ENCODE data around the gene LRMDA. TPM values are rescaled to one million over a fixed set of nuclear protein-coding genes. Genes with fewer than 3 reads are reported as not detected.
"Not testable (repeated sequence)": the region's sequence is repeated elsewhere in the genome, so short reads cannot be mapped to it uniquely, and the experiment has no call there.

The LRMDA gene
- total RNA-seq, 1 experiment from 2014 or later: not detected

DNA sequence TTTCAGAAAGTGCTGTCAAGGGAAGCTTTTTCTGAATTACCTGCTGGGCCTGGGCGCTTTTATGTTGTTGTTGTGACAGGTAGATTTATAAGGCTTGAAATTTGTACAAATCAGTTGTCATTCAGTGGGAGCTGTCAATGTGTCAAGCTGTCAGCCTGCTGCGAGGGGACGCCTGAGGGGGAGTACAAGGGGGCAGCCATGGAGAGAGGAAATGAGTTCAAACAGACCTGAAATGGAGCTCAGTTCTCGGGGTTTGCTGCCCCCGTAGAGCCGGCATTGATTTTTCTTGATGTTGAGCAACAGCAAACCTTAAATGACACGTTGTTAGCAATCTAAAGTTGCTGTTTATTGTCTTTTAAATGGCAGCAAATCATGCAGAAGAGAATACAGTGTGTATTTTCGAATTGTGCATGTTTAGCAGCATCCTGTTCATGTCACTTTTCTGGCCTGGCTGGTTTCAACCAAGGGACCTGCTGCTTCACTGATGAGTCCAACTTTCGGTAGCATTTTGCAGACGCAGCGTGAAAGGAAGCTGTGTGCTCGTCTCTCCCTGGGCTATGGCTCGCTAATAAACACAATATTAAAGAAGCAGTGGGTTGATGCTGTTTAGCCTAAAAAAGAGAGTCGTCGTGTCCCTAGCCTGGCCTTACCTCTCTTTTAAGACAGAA, 166.5 kb downstream of the LRMDA start:
- Histone ChIP-seq H3K4me1 (ENCODE audit: low read length) (no peaks in the 10 kb centered on the region), H3K9ac (ENCODE audit: low read length) (no peak overlapping the region), H3K27ac (ENCODE audit: low read length) (no peak overlapping the region), H3K4me2 (ENCODE audit: low read depth, low read length, poor library complexity, severe bottlenecking) (no peak overlapping the region), H3K9me3 (ENCODE audit: low read length) (no peaks in the 10 kb centered on the region), H3K79me2 (ENCODE audit: low read length) (no peaks in the 10 kb centered on the region), H3K4me3 (ENCODE audit: low read length) (no peak overlapping the region), H4K20me1 (ENCODE audit: insufficient read depth, low read depth, low read length) (no peaks in the 10 kb centered on the region), H3K9me2 (replicated peaks; ENCODE audit: insufficient read depth, low read length) (no peaks in the 10 kb centered on the region), H2AFZ (ENCODE audit: low read length) (no peak overlapping the region), H3K36me3 (ENCODE audit: insufficient read depth, low read length) (no peaks in the 10 kb centered on the region), H3K27me3 (ENCODE audit: low read length) (no peaks in the 10 kb centered on the region)
- no peak for DNase-seq

DNA sequence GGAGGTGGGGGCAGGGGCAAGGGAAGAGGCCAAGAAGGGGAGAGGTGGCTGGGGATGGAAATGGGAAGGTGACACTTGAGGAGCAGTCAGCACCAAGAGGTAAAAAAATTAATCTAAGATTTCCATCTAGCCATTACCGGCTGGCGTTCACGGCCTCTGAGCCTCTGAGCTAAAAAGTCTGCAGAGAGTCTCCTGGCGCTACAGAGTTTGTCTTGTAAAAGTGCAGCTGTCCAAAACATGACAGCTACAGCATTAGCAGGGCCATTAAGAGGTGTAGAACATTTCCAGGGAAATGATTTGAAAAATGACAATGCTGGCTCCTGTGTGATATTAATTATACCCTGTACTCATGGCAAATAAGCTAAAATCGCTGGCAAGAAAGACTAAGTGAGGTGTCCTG, 167.6 kb downstream of the LRMDA start:
- Histone ChIP-seq H3K9me2 (replicated peaks; ENCODE audit: insufficient read depth, low read length) (no peaks in the 10 kb centered on the region), H3K27ac (ENCODE audit: low read length) (no peak overlapping the region), H3K4me1 (ENCODE audit: low read length) (no peaks in the 10 kb centered on the region), H4K20me1 (ENCODE audit: insufficient read depth, low read depth, low read length) (no peaks in the 10 kb centered on the region), H3K27me3 (ENCODE audit: low read length) (no peaks in the 10 kb centered on the region), H3K4me3 (ENCODE audit: low read length) (no peak overlapping the region), H3K9me3 (ENCODE audit: low read length) (no peaks in the 10 kb centered on the region), H2AFZ (ENCODE audit: low read length) (no peak overlapping the region), H3K79me2 (ENCODE audit: low read length) (no peaks in the 10 kb centered on the region), H3K9ac (ENCODE audit: low read length) (no peak overlapping the region), H3K4me2 (ENCODE audit: low read depth, low read length, poor library complexity, severe bottlenecking) (no peak overlapping the region), H3K36me3 (ENCODE audit: insufficient read depth, low read length) (no peaks in the 10 kb centered on the region)
- no peak for DNase-seq

DNA sequence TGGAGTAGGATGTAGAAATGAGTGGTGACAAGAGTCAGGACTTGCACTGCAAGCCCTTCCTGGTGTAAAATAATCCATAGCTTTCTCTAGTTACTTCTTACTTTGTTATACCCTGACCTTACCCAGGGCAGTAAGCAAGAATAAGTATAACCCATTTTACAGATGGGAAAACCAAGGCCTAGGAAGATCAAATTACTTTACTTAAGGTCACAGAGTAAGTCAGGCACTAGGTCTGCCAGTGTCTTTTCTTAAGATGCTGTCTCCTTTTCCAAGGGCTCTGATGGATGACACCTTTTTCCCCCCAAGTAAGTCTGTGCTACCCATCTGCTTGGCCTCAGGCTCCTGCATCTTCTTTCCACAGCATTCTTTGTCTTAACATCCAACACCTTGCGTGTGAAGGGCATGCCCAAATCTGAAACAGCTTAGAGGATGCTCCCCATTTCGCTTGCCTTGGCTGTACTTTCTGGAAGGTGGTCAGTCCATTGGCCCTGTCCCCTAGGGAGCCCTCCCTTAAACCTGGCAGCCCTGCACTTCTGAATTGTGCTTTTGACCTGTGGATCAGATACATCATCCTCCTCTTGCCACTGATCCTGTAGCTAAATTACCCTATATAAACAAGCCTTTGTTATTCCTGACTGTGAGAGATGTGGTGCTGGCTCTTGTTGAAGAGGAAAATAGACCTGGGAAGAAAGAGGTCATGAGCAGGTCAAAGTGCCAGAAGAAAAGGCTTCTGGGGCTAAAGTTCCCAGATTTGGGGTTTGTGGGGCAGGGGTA, 168.6 kb downstream of the LRMDA start:
- Histone ChIP-seq H3K27ac (ENCODE audit: low read length) (no peak overlapping the region), H3K79me2 (ENCODE audit: low read length) (no peaks in the 10 kb centered on the region), H3K4me2 (ENCODE audit: low read depth, low read length, poor library complexity, severe bottlenecking) (no peak overlapping the region), H3K9ac (ENCODE audit: low read length) (no peak overlapping the region), H3K27me3 (ENCODE audit: low read length) (no peaks in the 10 kb centered on the region), H3K4me3 (ENCODE audit: low read length) (no peak overlapping the region), H2AFZ (ENCODE audit: low read length) (no peak overlapping the region), H3K9me3 (ENCODE audit: low read length) (no peaks in the 10 kb centered on the region), H4K20me1 (ENCODE audit: insufficient read depth, low read depth, low read length) (no peaks in the 10 kb centered on the region), H3K9me2 (replicated peaks; ENCODE audit: insufficient read depth, low read length) (no peaks in the 10 kb centered on the region), H3K36me3 (ENCODE audit: insufficient read depth, low read length) (no peaks in the 10 kb centered on the region), H3K4me1 (ENCODE audit: low read length) (no peaks in the 10 kb centered on the region)
- DNase-seq: no peak

DNA sequence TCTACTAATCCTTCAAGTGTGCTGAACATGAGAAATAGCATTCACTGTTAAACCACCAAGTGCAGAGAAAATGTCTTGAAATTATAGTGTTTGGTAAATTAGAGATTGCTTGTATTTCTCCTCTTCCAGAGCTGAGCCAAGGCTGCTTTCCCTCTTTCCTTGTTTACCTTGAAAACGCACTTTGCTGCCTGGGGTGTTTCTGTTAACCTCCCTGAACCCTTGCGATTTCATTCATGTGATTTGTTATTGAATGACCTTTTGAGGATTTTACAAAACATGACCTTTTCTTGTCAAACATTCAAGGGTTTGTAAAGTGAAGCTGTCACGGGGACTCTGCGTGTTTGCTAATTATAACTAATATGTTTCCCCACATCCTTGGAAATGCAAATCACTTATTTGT, 169.4 kb downstream of the LRMDA start:
- Histone ChIP-seq H3K9ac (ENCODE audit: low read length) (no peak overlapping the region), H3K79me2 (ENCODE audit: low read length) (no peaks in the 10 kb centered on the region), H2AFZ (ENCODE audit: low read length) (no peak overlapping the region), H3K27ac (ENCODE audit: low read length) (no peak overlapping the region), H3K4me1 (ENCODE audit: low read length) (no peaks in the 10 kb centered on the region), H3K4me2 (ENCODE audit: low read depth, low read length, poor library complexity, severe bottlenecking) (no peak overlapping the region), H3K4me3 (ENCODE audit: low read length) (no peak overlapping the region), H3K27me3 (ENCODE audit: low read length) (no peaks in the 10 kb centered on the region), H3K9me3 (ENCODE audit: low read length) (no peaks in the 10 kb centered on the region), H3K36me3 (ENCODE audit: insufficient read depth, low read length) (no peaks in the 10 kb centered on the region), H4K20me1 (ENCODE audit: insufficient read depth, low read depth, low read length) (no peaks in the 10 kb centered on the region), H3K9me2 (replicated peaks; ENCODE audit: insufficient read depth, low read length) (no peaks in the 10 kb centered on the region)
- no peak for DNase-seq

DNA sequence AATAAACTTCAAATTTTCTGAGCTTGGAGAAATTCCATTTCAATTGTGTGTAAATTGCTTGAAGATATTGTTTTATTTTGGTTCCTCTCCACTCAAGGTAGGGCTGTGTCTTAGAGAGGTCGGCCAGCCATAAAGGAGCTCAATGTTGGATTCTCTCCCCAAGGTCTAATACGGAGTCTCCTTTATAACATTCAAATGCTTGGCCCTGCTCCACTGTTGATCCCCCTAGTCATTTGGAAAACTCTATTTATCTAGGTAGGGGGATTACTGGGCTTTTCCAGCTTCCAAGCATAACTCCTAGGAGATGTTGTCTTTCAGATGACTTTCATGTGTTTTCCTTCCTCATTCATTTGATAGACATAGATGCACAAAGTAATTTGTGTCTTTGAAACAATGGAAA, 170.9 kb downstream of the LRMDA start:
- H3K9ac ChIP-seq (ENCODE audit: low read length): no peak overlapping the region
- DNase-seq: no peak
- no peaks in the 10 kb centered on the region for H3K4me1 ChIP-seq (ENCODE audit: low read length)
- no peaks in the 10 kb centered on the region for H3K9me2 ChIP-seq (replicated peaks; ENCODE audit: insufficient read depth, low read length)
- no peaks in the 10 kb centered on the region for H3K27me3 ChIP-seq (ENCODE audit: low read length)
- H4K20me1 ChIP-seq (ENCODE audit: insufficient read depth, low read depth, low read length): no peaks in the 10 kb centered on the region
- no peaks in the 10 kb centered on the region for H3K9me3 ChIP-seq (ENCODE audit: low read length)
- no peak overlapping the region for H3K4me3 ChIP-seq (ENCODE audit: low read length)
- no peaks in the 10 kb centered on the region for H3K36me3 ChIP-seq (ENCODE audit: insufficient read depth, low read length)
- no peaks in the 10 kb centered on the region for H3K79me2 ChIP-seq (ENCODE audit: low read length)
- H3K4me2 ChIP-seq (ENCODE audit: low read depth, low read length, poor library complexity, severe bottlenecking): no peak overlapping the region
- H2AFZ ChIP-seq (ENCODE audit: low read length): no peak overlapping the region
- no peak overlapping the region for H3K27ac ChIP-seq (ENCODE audit: low read length)

DNA sequence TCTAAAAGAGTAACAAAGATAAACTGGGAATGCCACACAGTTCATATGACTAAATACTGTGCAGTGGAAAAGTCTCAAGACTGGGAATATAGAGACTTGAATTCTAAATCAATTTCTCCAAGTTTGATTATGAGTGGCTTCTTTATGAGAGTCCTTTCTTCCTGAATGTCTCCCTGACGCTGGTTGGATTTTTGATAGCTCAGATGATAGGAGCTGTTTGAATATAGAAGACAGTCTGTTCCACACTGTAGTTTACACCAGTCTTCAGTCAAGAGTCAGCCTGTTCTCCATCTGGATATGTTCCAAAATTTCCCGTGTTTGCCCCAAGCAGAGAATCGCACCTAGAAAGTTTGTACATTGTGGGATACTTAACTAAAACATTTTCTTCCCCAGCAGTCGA, 173.7 kb downstream of the LRMDA start:
- Histone ChIP-seq H3K36me3 (ENCODE audit: insufficient read depth, low read length) (no peaks in the 10 kb centered on the region), H3K27me3 (ENCODE audit: low read length) (no peaks in the 10 kb centered on the region), H3K4me2 (ENCODE audit: low read depth, low read length, poor library complexity, severe bottlenecking) (no peak overlapping the region), H3K9me2 (replicated peaks; ENCODE audit: insufficient read depth, low read length) (no peaks in the 10 kb centered on the region), H3K4me1 (ENCODE audit: low read length) (no peaks in the 10 kb centered on the region), H3K27ac (ENCODE audit: low read length) (no peak overlapping the region), H3K9me3 (ENCODE audit: low read length) (no peaks in the 10 kb centered on the region), H2AFZ (ENCODE audit: low read length) (no peak overlapping the region), H3K4me3 (ENCODE audit: low read length) (no peak overlapping the region), H4K20me1 (ENCODE audit: insufficient read depth, low read depth, low read length) (no peaks in the 10 kb centered on the region), H3K79me2 (ENCODE audit: low read length) (no peaks in the 10 kb centered on the region), H3K9ac (ENCODE audit: low read length) (no peak overlapping the region)
- no peak for DNase-seq

DNA sequence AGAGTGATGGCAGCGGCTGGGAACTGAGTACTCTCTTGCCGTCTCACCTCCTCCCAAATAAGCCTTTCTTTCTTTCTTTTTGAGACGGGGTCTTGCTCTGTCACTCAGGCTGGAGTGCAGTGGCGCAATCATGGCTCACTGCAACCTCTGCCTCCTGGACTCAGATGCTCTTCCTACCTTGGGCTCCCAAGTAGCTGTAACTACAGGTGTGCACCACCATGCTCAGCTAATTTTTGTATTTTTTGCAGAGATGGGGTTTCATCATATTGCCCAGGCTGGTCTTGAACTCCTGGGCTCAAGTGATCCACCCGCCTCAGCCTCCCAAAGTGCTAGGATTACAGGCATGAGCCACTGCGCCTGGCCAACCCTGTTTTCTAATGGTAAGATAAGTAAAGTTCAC, 174.4 kb downstream of the LRMDA start:
- H3K36me3 ChIP-seq (ENCODE audit: insufficient read depth, low read length); H3K4me2 ChIP-seq (ENCODE audit: low read depth, low read length, poor library complexity, severe bottlenecking); H3K79me2 ChIP-seq (ENCODE audit: low read length); H3K4me3 ChIP-seq (ENCODE audit: low read length); H4K20me1 ChIP-seq (ENCODE audit: insufficient read depth, low read depth, low read length); H3K27ac ChIP-seq (ENCODE audit: low read length); DNase-seq; H3K4me1 ChIP-seq (ENCODE audit: low read length); H3K9me2 ChIP-seq (replicated peaks; ENCODE audit: insufficient read depth, low read length); H3K27me3 ChIP-seq (ENCODE audit: low read length); H3K9ac ChIP-seq (ENCODE audit: low read length); H2AFZ ChIP-seq (ENCODE audit: low read length); H3K9me3 ChIP-seq (ENCODE audit: low read length): not testable (repeated sequence)

DNA sequence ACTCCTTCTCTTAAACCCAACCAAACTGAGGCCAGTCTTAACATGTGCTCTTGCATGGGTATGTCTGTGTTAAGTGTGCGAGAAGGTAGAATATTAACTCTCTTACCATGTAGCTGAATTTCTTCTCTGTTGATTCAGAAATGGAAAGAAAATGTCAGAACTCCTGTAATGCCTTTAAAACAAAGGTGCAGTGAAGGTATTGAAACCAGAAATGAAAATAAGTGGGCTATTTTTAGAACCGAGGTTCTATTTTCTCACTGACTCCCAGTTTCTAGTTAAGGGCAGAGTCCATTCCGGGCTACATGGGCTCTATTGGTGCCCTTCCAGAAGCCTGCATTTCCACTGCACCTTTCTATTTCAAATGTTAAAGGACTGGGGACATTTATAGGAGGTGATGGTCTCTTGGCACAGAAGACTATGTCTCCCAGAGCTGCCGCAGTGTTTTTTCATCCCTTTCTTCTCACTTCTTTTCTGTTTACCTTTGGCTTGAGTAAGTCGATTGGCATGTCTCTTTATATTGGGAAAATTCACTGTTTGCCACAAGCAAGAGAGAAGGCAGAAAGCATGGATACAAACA, 174.9 kb downstream of the LRMDA start:
- H2AFZ ChIP-seq (ENCODE audit: low read length): no peak overlapping the region
- no peak overlapping the region for H3K27ac ChIP-seq (ENCODE audit: low read length)
- H3K4me3 ChIP-seq (ENCODE audit: low read length): no peak overlapping the region
- DNase-seq: no peak
- no peak overlapping the region for H3K4me2 ChIP-seq (ENCODE audit: low read depth, low read length, poor library complexity, severe bottlenecking)
- H4K20me1 ChIP-seq (ENCODE audit: insufficient read depth, low read depth, low read length): no peaks in the 10 kb centered on the region
- H3K36me3 ChIP-seq (ENCODE audit: insufficient read depth, low read length): no peaks in the 10 kb centered on the region
- no peaks in the 10 kb centered on the region for H3K9me2 ChIP-seq (replicated peaks; ENCODE audit: insufficient read depth, low read length)
- peaks cover 6% of the 10 kb centered on the region for H3K4me1 ChIP-seq (ENCODE audit: low read length)
- H3K9ac ChIP-seq (ENCODE audit: low read length): no peak overlapping the region
- no peaks in the 10 kb centered on the region for H3K9me3 ChIP-seq (ENCODE audit: low read length)
- H3K79me2 ChIP-seq (ENCODE audit: low read length): no peaks in the 10 kb centered on the region
- no peaks in the 10 kb centered on the region for H3K27me3 ChIP-seq (ENCODE audit: low read length)
